ENCODE measurements around the gene DDX51. TPM values are rescaled to one million over a fixed set of nuclear protein-coding genes. Genes with fewer than 3 reads are reported as not detected.

The DDX51 gene
- total RNA-seq, 1 experiment from 2014 or later, result 29.3 TPM

- intact Hi-C loops (cut with micrococcal nuclease; ENCODE audit: unreplicated experiment) (no loop called here), in situ Hi-C loops (cut with HindIII; ENCODE audit: low pct_unique_long_range_greater_than_20kb, low sequenced_read_pairs) (no loop called here)
- DNase-seq (ENCODE audit: low read depth, low spot score) (no peak), ATAC-seq (no peak)
- H3K9me3 ChIP-seq (ENCODE audit: control insufficient read depth, insufficient read depth, low read depth, low read length), result no peaks in the 10 kb centered on the region
- POLR2A ChIA-PET, result no interaction called here
- H3K36me3 ChIP-seq (ENCODE audit: control insufficient read depth, insufficient read depth, low read length), result no peaks in the 10 kb centered on the region
- CTCF ChIA-PET, result no interaction called here
- no peak for TF ChIP-seq SIN3A (IDR thresholded peaks at IDR 0.05; ENCODE audit: borderline replicate concordance, insufficient read depth, low read depth, low read length)
- no peak for TF ChIP-seq POLR2AphosphoS5 (IDR thresholded peaks at IDR 0.05; ENCODE audit: low read depth, low read length)
- no peak for TF ChIP-seq TCF7L2 (IDR thresholded peaks at IDR 0.05; ENCODE audit: low read depth, low read length)
- TF ChIP-seq CTCF (IDR thresholded peaks at IDR 0.05), result no peak
- TF ChIP-seq REST (IDR thresholded peaks at IDR 0.05; ENCODE audit: insufficient read depth in 1 of 2, low read depth in 2 of 2, low read length in 1 of 2), result no peak
- H3K27ac ChIP-seq (ENCODE audit: low read length), result no peak overlapping the region
- no peak overlapping the region for H3K4me3 ChIP-seq (ENCODE audit: low read depth in 2 of 2, low read length in 2 of 2)
- no peaks in the 10 kb centered on the region for H3K4me1 ChIP-seq (ENCODE audit: control insufficient read depth, insufficient read depth, low read length)
- BruUV-seq (replicated peaks), result no TSS peak
- H3K27me3 ChIP-seq (ENCODE audit: control insufficient read depth, insufficient read depth, low read length), result no peaks in the 10 kb centered on the region
Observed at GRCh38 chr12:132099739-132100138, 44.4 kb downstream of the DDX51 start.

- POLR2A ChIA-PET, result no interaction called here
- in situ Hi-C loops (cut with HindIII; ENCODE audit: low pct_unique_long_range_greater_than_20kb, low sequenced_read_pairs) (no loop called here), intact Hi-C loops (cut with micrococcal nuclease; ENCODE audit: unreplicated experiment) (no loop called here)
- Histone ChIP-seq H3K9me3 (ENCODE audit: control insufficient read depth, insufficient read depth, low read depth, low read length) (no peaks in the 10 kb centered on the region), H3K4me3 (ENCODE audit: low read depth in 2 of 2, low read length in 2 of 2) (no peak overlapping the region), H3K4me1 (ENCODE audit: control insufficient read depth, insufficient read depth, low read length) (no peaks in the 10 kb centered on the region), H3K27me3 (ENCODE audit: control insufficient read depth, insufficient read depth, low read length) (no peaks in the 10 kb centered on the region), H3K27ac (ENCODE audit: low read length) (no peak overlapping the region), H3K36me3 (ENCODE audit: control insufficient read depth, insufficient read depth, low read length) (no peaks in the 10 kb centered on the region)
- CTCF ChIA-PET, result no interaction called here
- ATAC-seq, result no peak
- BruUV-seq (replicated peaks), result TSS peak; percentile 23
- no peak for DNase-seq (ENCODE audit: low read depth, low spot score)
- TF ChIP-seq TCF7L2 (IDR thresholded peaks at IDR 0.05; ENCODE audit: low read depth, low read length) (no peak), REST (IDR thresholded peaks at IDR 0.05; ENCODE audit: insufficient read depth in 1 of 2, low read depth in 2 of 2, low read length in 1 of 2) (no peak), SIN3A (IDR thresholded peaks at IDR 0.05; ENCODE audit: borderline replicate concordance, insufficient read depth, low read depth, low read length) (no peak), POLR2AphosphoS5 (IDR thresholded peaks at IDR 0.05; ENCODE audit: low read depth, low read length) (no peak), CTCF (IDR thresholded peaks at IDR 0.05) (no peak)
Observed at GRCh38 chr12:132095520-132096409, 48.4 kb downstream of the DDX51 start.

Measured in Panc1 (cell line).